HG02852 (cell line): ENCODE data around the gene MRPL28.
"Not testable (repeated sequence)": the region's sequence is repeated elsewhere in the genome, so short reads cannot be mapped to it uniquely, and the experiment has no call there.

Source experiments
- ATAC-seq: cut with Tn5 transposase; IDR thresholded peaks from one replicate; pipeline ENCODE4 v1.9.1; 2021; ENCODE audit warnings: mild to moderate bottlenecking, moderate library complexity; ENCODE audit not compliant: unreplicated experiment

The MRPL28 gene

DNA sequence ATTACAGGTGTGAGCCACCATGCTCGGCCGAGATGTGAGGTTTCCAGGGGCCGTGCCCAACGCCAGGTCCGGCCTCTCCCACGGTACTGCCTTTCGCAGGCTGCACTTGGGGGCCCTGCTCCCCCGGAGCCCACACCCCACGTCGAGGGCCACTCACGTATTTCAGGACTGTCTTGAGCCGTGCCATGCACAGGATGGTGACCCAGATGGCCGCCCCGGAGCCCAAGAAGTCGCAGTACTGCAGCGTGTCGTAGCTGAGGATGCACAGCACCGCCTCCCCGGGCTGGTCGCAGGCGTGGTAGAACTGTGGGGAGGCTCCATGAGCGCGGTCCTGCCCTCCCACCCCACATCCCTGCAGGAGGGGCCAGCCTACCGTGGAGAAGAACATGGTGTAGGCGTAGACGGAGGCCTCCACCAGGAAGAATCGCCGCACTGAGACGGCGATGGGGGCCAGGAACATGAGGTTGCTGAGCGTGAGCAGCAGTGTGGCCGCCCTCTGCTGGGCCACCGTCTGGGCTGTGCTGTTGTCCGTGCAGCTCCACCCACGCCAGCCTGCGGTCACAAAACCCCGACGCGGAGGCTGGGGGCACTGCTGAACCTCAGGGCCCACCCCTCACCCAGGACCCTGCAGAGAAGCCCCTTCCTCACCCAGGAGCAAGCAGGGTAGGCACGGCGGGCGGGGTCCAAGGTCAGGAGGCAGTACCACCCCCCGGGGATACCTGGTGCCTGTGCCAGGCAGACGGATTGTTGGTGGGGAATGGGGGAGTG, 3.7 kb upstream of the MRPL28 start:
- ATAC-seq, result no peak

DNA sequence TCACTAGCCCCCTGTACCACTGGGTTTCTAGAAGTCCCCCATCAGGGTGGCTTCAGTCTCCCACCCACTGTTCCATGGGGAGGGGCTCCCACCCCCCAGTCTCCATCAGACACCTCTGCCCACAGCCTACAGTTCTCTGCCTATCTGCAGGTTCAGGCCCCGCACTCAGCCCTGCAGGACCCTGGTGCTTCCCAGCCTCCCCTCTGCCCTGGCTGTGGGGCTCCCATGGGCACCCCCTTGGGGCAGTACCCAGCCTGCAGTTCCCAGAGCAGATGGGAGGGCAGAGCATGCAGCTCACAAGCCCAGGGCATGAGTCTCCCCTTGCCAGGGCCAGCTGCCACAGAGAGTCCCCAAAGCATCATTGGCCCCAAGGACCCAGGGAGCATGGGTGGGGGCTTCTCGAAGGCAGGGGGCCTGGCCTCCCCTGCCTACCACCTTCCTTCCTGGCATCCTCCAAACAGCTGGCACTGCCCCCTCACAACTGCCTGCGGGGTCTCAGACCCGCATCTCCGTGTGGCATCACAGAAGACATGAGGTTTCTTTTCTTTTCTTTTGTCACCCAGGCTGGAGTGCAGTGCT, 2.8 kb upstream of the MRPL28 start:
- no peak for ATAC-seq

DNA sequence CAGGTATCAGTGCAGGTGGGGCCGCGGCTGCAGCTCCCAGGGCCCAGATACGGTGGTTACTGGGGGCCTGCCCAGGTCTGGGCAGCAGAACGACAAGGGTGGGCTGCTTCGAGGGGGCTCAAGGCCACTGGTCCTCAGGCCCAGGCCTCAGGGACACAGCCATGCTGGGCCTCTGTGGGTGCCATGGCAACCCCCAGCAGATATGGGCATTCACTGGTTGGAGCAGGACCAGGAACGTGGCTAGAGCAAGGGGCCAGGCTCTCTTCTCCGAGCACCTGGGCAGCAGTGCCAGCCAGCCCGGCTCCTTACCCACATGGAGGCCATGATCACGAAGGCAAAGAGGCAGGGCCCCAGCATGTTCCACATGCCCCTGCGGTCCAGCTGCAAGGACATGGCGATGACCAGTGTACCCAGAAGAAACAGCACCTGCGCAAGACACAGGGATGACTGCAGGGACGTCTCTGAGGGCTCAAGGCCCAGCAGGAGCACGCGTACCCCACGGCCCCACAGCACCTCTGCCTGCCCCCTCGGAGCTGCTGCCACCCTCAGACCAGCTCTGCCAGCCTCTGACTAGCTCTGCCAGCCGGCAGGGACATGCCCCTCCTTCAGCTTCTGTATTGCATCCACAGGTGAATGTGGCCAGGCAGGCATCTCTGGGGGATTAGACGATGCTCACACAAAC, 2.1 kb upstream of the MRPL28 start:
- ATAC-seq, result no peak

DNA sequence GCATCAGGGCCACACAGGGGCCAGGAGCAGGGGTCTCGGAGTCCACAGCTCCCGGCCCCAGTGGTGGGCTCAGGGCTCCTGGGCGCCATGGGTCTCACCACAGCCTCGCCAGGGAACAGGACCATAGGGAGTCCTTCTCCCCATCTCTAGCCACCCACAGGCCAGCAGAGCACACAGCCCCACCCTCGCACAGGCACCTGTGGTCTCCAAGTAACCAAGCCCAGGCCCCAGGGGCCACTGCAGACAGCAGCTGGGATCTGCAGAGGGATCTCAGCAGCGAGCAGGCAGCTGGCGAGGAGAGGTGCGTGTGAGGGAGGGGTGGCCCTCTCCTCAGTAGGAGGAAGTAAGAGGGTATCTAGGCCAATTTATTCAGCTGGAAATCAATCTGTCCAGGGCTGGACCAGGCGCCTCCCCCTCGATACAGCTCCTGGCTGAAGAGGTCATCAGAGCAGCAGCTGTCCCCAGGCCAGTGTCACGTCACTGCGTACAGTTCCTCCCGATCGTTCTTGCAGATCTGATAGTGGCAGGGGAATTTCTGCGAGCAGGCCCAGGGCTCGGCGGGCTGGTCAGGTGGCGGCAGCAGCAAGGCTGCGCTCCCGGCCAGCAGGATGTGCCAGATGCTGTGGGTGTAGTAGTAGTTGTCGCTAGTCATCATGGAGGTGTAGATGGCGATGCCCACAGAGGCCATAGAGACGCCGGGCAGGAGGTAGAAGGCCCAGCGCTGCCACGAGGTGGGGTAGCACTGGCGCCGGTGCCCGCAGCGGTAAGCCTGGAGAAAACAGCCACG, 1.4 kb upstream of the MRPL28 start:
- no peak for ATAC-seq

DNA sequence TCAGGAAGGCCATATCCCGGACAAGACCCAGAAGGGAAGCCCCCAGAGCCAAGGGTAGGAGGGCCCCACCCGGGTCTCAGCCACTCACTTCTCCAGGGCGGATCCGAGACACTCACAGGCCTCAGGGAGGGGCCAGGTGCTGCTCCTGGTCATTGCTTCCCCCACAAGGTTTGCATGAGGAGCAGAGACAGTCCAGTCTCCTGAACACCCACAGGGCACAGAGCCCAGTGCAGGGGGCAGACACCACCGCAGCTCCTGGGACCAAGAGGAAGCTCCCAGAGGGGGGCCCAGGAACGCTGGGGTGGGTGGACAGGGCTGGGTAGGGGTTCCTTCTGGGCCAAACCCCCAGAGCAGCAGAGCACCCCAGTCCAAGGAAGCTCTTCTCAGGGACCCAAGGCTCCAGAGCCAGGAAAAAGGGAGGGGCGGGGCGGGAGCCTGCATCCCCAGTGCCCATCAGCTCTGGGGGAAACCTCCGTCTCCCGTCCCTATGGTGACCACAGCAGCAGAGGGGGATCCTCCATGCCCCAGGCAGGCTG, 709 bp upstream of the MRPL28 start:
- no peak for ATAC-seq

DNA sequence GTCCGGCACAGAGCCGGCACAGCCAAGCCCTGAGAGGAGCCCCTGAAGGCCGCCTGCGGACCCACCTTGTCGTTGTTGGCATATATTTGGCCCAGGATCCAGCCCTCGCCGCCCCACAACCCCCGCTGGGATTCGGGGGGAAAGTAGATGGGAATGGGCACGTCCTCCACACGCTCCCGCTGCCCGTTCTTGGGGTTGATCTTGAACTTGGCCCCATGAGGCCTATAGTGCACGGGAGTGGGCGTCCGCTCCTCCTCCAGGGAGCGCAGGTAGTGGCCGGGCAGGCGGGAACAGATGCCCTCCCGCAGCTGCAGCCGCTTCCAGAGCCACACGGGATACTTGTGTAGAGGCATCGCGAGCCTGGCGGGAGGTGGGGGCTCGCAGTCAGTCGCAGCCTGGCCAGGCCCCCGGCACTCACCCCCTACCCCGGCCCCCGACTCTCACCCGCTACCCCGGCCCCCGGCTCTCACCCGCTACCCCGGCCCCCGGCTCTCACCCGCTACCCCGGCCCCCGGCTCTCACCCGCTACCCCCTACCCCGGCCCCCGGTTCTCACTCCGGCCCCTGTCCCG, 387 bp downstream of the MRPL28 start:
- no peak for ATAC-seq

DNA sequence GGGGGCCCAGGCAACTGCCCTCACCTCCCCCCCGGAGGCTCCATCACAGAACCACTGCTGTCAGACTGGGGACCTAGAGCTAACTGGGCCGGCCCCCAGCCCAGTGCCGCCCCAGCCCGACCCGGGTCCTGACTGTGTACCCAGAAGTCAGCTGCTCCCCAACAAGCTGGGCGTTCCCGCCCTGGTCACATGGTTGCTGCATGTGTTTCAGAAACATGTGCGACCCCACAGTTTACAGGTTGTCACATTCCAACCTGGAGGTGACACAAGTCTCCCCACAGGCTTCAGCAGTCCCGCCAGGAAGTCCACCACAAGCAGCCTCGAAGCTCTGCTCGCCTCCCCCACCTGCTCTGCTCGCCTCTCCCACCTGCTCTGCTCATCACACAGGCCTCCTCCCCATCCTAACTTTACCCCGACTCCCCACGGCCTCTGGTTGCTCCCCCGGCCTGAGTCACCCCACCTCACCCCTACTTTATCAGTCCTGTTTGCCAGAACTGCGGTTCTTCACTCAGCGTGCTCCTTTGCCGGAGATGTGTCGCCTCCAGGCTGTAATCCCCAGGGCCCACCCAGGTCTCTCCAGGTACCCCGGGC, 968 bp downstream of the MRPL28 start:
- no peak for ATAC-seq

DNA sequence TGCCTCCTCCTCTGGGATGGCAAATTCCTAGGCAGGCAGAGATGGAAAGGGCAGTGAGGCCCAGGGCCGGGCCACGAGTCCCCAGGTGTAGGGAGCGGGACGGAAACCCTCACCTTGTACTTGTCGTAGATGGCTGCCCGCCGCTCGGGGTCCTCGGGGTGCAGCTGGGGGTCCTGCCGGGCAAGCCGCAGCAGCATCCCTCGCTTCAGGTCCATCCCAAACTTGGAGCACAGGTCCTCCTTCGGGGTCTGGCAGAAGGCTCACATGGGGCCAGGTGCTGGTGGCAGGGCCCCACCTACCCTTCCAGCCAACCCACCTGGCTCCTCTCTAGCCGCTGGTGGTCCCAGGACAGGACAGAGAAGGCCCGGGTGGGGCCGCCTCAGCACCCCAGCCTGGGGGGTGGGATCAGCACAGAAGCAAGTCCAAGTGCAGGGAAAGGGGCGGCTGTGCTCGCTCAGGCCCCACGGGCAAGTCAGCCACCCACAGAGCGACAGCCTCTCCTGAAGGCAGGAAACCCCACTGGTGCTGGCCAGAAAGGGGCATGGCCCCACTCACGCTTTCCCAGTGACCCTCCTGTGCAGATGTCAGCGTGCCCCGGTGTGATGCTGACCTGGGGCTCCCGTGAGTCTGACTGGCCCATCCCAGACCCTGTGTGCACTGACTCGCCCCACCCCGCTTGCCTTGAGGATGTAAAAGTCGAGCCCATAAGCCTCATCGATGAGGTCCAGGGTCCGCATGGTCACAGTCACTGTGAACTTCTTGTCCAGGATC, 1.8 kb downstream of the MRPL28 start:
- ATAC-seq, result no peak

DNA sequence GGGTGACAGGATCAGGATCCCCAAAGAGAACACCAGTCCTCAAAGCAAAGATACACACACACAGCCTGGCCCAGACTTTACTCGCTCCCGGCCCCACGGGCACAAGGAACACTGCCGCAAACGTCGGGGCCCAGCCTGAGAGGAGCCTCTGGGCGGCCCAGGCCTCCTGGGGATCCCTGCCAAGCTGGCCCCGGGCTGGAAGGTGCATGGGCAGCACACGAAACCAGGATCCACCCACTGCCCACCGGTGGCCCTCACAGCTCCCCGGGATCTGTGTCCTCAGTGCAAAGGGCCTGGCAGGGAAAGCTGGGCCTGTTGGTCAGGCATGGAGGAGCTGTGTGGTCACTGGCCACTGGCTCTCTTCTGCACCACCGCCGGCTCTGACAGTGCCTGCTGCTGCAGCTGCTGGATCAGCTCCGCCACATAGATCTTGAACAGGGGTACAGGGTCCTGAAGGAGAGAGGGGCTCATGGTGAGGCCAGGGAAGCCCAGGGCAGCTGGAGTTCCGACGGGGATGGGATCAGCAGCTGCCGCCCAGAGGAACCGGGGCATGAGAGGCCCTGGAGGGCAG, 2.9 kb downstream of the MRPL28 start:
- no peak for ATAC-seq

DNA sequence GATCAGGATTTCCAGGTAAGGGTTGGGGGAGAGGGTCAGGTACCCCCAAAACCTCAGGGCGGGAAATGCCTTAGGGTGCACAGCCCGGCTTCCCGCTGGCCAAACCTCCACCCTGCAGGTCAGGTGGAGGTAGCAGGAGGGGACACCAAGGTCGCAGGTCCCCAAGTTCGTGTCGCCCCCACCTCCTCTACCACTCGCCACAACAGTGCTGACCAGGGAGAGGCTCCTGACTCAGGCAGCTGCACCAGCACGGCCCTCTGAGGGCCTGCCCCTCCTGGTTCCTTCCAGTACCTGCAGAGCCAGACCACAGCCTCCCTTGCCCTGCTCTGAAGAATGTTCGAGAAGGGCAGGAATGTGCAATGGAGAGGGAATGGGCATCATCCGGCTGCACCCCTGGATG, 3.9 kb downstream of the MRPL28 start:
- no peak for ATAC-seq

DNA sequence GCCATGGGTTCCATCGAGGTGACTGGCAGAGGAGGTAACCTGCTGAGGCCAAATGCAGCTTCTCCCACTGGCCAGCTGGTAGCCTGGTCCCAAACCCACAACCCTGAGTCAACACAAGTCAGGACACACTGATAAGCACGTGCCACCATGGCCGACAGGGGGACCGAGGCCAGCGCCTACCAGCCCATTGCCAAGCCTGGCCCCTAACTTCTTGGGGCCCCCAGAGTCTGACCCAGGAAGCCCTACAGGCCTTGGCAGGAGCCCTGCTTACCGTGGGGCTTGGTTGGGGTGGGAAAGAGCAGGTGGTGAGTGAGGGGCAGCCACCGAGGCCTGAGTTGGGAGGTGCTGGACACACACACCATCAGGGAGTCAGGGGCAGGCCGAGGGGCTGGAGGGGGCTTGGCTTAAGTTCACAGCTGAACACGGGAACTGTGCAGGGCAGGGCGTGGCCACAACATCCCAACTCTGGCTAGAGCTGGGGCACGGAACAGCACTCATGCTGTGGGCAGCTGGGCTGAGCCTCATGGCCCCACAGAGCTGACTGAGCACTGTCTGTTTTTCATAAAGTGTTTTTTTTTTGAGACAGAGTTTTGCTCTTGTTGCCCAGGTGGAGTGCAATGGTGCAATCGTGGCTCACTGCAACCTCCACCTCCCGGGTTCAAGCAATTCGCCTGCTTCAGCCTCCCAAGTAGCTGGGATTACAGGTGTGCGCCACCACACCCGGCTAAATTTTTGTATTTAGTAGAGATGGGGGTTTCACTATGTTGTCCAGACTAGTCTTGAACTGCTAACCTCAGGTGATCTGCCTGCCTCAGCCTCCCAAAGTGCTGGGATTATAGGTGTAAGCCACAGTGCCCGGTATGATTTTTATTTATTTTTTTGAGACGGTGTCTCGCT, 5.5 kb downstream of the MRPL28 start:
- no peak for ATAC-seq

DNA sequence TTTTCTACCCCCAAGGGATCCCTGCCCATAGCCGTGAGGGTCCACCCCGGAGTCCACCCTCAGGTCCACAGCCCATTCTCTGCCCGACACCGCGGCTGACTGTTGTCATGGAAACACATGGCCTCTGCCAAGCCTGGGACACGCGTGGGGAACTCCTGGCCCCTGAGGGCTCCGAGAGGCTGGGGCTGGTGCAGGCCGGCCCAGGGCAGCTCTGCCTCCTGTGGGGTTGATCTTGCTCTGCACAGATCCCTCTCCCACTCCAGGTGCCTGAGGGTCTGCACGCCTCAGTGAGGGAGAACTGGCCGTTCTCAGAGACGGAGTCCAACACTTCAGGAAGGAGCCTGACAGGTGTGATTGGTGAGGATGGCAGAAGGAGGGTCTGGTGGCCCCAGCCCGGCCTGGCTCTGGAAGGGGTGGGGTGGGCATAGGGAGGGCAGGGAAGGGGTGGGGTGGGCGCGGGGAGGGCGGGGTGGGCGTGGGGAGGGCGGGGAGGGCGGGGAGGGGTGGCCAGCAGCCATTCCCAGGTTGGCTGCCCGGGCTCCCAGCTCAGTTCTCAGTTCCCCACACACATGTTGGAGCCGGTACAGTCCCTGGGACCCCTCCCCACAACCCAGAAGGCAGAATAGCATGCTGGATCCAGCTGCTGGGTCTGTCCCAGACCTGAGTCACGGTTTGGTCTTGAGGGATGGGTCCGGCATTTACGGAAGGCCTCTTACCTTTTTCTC, 6.4 kb downstream of the MRPL28 start:
- no peak for ATAC-seq

DNA sequence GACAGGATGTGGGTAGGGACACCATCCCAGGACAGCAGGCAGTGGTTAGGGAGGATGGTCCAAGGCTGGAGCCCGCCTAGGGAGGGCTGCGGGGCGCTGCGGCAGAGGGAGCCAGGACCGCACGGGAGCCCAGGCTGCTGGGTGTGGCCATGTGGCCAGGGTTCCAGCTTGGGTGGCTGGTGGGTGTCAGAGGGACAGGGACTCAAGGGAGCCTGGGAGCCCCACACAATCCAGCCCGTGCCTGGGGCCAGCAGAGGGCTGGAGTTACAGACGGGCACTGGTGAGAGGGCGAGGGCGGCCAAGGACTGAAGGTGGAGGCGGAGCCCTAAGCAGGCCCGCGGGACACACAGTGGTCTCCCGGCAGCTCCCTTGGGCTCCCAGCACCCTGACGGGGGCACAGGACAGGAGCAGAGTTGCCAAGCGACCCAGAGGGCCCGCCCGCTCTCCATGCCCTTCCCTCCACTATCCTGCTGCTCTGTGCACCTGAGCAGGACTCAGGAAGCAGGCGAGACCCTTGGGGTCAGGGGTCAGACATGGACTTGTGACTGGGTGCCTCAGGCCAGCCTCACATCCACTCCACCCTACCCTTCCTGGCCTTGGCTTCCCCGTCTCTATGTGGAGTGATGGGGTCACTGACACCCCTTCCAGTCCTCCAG, 7.1 kb downstream of the MRPL28 start:
- no peak for ATAC-seq

DNA sequence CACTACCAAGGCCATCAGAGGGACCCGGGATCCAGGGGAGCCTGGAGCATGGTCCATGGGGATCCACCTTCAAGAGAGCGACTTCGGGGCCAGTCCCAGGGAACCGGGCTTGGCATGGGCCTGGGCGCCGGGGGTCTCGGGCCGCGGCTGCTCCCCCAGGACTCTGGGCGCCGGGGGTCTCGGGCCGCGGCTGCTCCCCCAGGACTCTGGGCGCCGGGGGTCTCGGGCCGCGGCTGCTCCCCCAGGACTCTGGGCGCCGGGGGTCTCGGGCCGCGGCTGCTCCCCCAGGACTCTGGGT, 7.7 kb downstream of the MRPL28 start:
- ATAC-seq, result not testable (repeated sequence)

DNA sequence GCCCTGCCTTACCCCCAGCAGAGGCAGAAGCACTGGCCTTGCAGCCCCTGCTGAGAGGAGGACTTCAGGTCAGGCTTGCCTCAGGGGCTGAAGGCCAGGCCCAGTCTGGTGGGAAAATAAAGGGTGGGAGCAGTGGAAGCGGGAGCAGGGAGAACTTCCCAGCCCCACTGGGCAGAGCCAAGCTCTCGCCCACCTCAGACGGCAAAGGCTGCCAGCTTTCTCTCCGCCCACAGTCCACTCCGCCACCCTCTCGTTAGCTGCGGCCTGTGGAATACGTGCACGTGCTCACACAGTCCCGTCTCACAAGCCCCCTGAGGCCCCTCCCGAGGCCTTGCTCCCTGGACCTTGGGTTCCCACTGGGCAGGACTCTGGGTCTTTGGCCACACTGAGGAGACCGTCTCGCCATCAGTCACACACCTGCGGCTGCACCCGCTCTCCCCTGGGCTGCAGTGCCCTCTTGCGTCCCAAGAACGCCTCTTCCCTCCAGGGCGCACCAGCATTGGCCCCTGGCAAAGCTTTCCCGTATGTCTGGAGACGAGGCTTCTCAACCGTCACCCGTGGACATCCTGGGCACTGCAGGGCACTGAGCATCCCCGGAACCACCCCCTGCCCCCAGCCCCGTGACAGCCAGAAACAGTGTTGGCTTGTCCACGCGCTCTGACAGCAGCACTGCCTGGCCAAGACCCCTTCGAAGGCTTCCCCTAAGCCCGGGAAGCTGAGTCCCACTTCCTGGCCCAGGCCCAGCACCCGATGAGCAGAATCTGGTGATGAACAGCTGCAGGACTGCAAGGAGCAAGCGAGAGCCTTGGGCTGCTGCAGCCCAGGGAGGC, 8.3 kb downstream of the MRPL28 start:
- no peak for ATAC-seq

DNA sequence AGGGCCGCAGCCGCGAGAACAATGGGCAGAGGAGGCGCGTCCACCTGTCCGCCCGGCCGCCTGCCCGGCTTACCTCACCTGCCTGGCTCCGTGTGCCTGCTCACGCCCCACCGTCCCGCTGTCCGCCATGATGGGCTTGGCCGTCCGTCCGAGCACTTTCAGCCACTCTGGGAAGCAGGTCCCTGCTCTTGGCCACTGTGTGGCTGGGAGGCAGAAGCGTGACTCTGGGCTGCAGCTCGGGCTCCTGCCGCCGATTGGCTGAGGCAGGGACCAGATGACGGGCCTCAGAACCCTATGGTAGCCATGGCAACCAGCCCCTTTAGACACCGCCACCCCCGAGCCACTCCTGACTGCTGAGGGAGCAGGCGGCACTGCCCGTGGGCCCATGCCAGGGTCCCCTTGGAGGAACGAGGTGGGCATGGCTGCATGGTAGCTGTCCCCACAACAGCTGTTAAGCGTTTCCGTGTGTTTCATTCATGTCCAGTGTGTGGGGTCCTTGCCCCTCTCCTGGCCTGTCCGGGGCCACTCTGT, 8.9 kb downstream of the MRPL28 start:
- ATAC-seq, result no peak
